ENCODE data around the gene RBM8A. TPM values are rescaled to one million over a fixed set of nuclear protein-coding genes. Genes with fewer than 3 reads are reported as not detected.
A peak's percentile ranks its signal among the peaks of the same experiment; 100 is the strongest.

RBM8A gene
- total RNA-seq, 4 donors from 2014 or later: 108 to 143 (median 124) TPM

- TF ChIP-seq POLR2A (IDR thresholded peaks at IDR 0.05): no peak
- TF ChIP-seq CTCF (IDR thresholded peaks at IDR 0.05): no peak
- no peak for DNase-seq
- intact Hi-C loops (cut with DNase I): loop anchor here (10.0 kb wide), 1 partner anchor 48 kb away; no protein-coding TSS in a partner anchor
- peaks cover 9 to 22% of the 10 kb centered on the region in 2 donors for H3K4me1 ChIP-seq
- no peak overlapping the region for H3K27ac ChIP-seq
- no peaks in the 10 kb centered on the region for H3K36me3 ChIP-seq
- H3K4me3 ChIP-seq (replicated peaks in 1 of 3): no peak overlapping the region
- H3K27me3 ChIP-seq: no peaks in the 10 kb centered on the region
- no peaks in the 10 kb centered on the region for H3K9me3 ChIP-seq
- 94 to 97% methylated on average over 2 of the region's 2 CpGs for WGBS, 2 donors
Measured at GRCh38 chr1:145967288-145967687, 40.0 kb upstream of the RBM8A start.

GRCh38 chr1:145965119-145965744 lies 37.9 kb upstream of the RBM8A start:
- Histone ChIP-seq H3K27me3 (no peaks in the 10 kb centered on the region), H3K36me3 (no peaks in the 10 kb centered on the region), H3K4me1 (peaks cover 18 to 32% of the 10 kb centered on the region in 2 donors), H3K27ac (peak overlapping the region; percentile 75 to 98 (median 87)), H3K9me3 (no peaks in the 10 kb centered on the region), H3K4me3 (replicated peaks in 1 of 3) (peak overlapping the region; percentile 11 to 57 (median 48))
- TF ChIP-seq POLR2A (IDR thresholded peaks at IDR 0.05) (no peak), CTCF (IDR thresholded peaks at IDR 0.05) (no peak)
- WGBS, 2 donors: 4 to 8% methylated on average over 5 of the region's 5 CpGs
- no peak for DNase-seq
- intact Hi-C loops (cut with DNase I): loop anchor here (10.0 kb wide), 1 partner anchor 50 kb away; no protein-coding TSS in a partner anchor

GRCh38 chr1:145964328-145965118 lies 37.2 kb upstream of the RBM8A start, which contains the start of the genes ANKRD34A and POLR3GL:
Gene ANKRD34A, minus strand, starts transcription at chr1:145964575. Its CDS starts 2,816 bp downstream, at chr1:145961759.
Gene POLR3GL, plus strand, starts transcription at chr1:145964690. Its CDS starts 10,176 bp downstream, at chr1:145974866.
- 2% methylated on average over 31 to 37 of the region's 37 CpGs for WGBS, 2 donors
- TF ChIP-seq CTCF (IDR thresholded peaks at IDR 0.05): no peak
- TF ChIP-seq POLR2A (IDR thresholded peaks at IDR 0.05): peak in 1 of 2 donors; percentile 98
- Histone ChIP-seq H3K4me3 (replicated peaks in 1 of 3) (peak within 1 kb of the TSS; percentile 15 to 57 (median 48)), H3K4me1 (peaks cover 18 to 32% of the 10 kb centered on the region in 2 donors), H3K36me3 (no peaks in the 10 kb centered on the region), H3K27me3 (no peaks in the 10 kb centered on the region), H3K27ac (peak within 1 kb of the TSS; percentile 75 to 98 (median 87)), H3K9me3 (no peaks in the 10 kb centered on the region)
- intact Hi-C loops (cut with DNase I): loop anchor here (10.0 kb wide), 1 partner anchor 50 kb away; no protein-coding TSS in a partner anchor
- peak; percentile 99 to 100 for DNase-seq

GRCh38 chr1:145963265-145964019 lies 36.2 kb upstream of the RBM8A start:
- H3K4me1 ChIP-seq: peaks cover 18 to 32% of the 10 kb centered on the region in 2 donors
- H3K36me3 ChIP-seq: no peaks in the 10 kb centered on the region
- intact Hi-C loops (cut with DNase I): loop anchor here (10.0 kb wide), 1 partner anchor 51 kb away; no protein-coding TSS in a partner anchor
- WGBS, 2 donors: 56 to 59% methylated on average over 5 of the region's 5 CpGs
- TF ChIP-seq POLR2A (IDR thresholded peaks at IDR 0.05) (no peak), CTCF (IDR thresholded peaks at IDR 0.05) (no peak)
- no peaks in the 10 kb centered on the region for H3K27me3 ChIP-seq
- DNase-seq: no peak
- no peaks in the 10 kb centered on the region for H3K9me3 ChIP-seq
- H3K27ac ChIP-seq: peak overlapping the region; percentile 75 to 98 (median 87)
- H3K4me3 ChIP-seq (replicated peaks in 1 of 3): peak overlapping the region in 2 of 3 donors; percentile 48 to 57

Measured in thyroid gland (tissue), 4 donors.